Dedifferentiated amniotic fluid mesenchymal stem cell (primary cell): ENCODE results near the gene KIFAP3.
"Not testable (repeated sequence)": the region's sequence is repeated elsewhere in the genome, so short reads cannot be mapped to it uniquely, and the experiment has no call there.

Experiments
- DNase-seq: peaks from one replicate; pipeline ENCODE4 v3.0.0-alpha.2; 2016; ENCODE audit errors: extremely low spot score

Gene KIFAP3

DNA sequence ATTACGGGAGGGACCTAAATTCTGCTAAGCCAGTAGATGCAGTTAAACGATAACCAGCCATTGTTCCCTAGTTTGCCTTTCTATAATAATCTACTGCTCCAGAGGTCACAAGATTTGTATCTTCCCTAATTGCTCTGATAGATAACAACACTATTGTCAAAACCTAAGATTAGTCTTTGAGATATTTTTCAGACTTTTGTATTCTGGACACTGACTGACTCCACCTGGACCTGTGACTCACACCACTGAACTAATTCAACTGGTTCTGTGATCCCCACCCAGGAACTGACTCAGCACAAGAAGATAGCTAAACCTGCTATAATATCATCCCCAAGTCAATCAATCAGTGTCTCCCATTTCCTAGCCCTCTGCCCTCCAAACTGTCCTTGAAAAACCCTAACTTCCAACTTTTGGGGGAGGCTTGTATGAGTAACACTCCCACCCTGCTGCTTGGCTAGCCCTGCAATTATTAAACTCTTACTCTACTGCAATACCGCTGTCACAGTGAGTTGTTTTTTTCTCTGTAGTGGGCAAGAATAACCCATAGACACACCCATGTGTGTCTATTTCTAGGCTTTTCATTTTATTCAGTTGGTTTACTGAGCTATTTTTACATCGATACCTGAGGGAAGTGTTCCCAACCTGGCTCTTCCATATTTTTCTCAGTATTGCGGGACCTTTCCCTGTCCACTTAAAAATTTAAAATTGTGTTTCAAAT, 11.2 kb downstream of the KIFAP3 start:
- no peak for DNase-seq

- DNase-seq, result not testable (repeated sequence)
Measured at GRCh38 chr1:170061676-170062075, 12.8 kb downstream of the KIFAP3 start.

- not testable (repeated sequence) for DNase-seq
Measured at GRCh38 chr1:170060015-170060520, 14.4 kb downstream of the KIFAP3 start.

GRCh38 chr1:170049176-170049800, 25.2 kb downstream of the KIFAP3 start:
- no peak for DNase-seq

GRCh38 chr1:170048515-170048914, 26.0 kb downstream of the KIFAP3 start:
- DNase-seq, result no peak

- no peak for DNase-seq
Measured at GRCh38 chr1:170044187-170044586, 30.3 kb downstream of the KIFAP3 start.

DNA sequence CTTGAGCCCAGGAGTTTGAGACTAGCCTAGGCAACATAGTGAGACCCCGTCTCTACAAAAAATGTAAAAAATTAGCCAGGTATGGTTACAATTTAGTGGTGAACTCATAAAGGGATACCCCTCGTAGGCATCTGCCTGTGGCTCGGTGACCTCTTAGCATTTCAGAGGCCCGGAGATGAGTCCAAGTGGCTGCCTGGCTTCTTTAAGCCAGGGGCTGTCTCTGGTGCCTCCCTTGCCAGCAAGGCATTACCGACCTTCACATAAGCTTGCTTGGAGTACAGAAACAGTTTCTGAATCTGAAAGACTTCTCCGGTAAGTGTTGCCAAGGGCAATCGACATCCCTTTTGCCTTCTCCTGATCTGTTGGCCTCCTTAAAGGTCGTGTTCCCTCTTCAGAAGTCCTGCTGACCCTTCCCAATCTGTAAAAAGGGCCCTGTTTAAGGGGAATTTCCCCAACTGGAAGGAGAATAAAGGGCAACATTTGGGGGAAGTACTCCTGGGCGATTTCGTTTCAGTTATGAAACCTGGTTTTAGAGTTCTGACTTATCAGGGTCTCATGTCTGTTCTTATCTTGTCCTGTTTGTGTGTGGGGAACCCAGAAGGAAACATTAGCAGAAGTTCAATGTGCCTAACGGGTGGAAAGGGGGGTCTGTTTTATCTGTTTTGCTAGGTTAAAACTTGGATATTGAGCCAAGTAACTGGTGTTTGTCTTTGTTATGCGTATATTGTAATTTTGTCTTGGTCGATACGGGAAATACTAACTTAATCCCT, 32.9 kb downstream of the KIFAP3 start:
- DNase-seq, result no peak

DNA sequence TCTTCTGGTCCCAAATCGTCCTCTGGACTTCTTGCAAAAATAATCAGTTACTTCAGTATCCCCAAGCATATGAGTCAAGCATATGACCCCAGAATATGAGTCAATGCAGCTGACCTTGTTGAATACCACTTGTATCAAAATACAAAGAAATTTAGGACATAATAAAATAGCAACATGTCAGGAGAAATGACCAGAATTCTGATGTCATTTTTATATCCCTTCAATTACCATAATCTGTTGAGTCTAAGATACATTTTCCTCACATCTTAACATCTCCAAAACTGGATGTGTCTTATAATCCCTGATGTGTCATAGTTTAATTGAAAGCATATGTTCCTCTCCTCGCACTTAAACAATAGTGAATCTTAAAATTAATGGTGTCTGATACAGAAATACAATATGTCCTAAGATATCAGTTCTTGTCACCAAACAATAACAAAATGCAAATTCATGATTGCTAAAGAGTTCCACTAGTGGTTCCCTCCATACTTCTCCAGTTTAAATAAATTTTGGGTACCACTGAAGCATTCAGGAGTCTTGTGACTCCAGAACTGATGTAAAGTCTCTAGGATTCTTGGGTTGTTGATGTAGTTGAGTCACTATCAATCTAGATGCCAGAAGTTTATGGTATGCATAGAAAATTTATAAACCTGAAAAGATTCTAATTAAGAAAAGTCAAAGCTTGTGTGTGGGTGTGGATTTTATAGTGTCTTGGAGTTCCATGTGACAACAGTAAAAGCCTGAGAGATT, 41.8 kb downstream of the KIFAP3 start:
- DNase-seq, result no peak

- DNase-seq, result no peak
Measured at GRCh38 chr1:170030212-170030611, 44.3 kb downstream of the KIFAP3 start.

GRCh38 chr1:170027760-170028159, 46.7 kb downstream of the KIFAP3 start:
- DNase-seq, result no peak

GRCh38 chr1:170020859-170021258, 53.6 kb downstream of the KIFAP3 start:
- no peak for DNase-seq

- DNase-seq, result no peak
Measured at GRCh38 chr1:170017478-170017877, 57.0 kb downstream of the KIFAP3 start.

DNA sequence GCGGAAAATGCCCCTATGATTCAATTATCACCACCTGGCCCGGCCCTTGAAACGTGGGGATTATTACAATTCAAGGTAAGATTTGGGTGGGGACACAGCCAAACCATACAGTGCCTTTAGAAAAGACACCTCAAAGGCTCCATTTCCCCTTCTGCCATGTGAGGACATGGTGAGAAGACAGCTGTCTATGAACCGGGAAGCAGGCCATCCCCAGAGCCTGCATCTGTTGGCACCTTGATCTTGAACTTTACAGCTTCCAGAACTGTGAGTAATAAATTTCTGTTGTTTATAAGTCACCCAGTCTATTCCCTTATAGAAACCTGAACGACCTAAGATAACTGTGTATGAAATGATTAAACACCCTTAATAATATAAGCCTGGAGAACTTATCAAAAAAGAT, 61.6 kb downstream of the KIFAP3 start:
- no peak for DNase-seq

GRCh38 chr1:170010443-170010842, 64.1 kb downstream of the KIFAP3 start:
- DNase-seq, result peak; percentile 74

GRCh38 chr1:170009551-170009950, 64.9 kb downstream of the KIFAP3 start:
- DNase-seq, result no peak

GRCh38 chr1:170008745-170009144, 65.8 kb downstream of the KIFAP3 start:
- DNase-seq, result not testable (repeated sequence)

DNA sequence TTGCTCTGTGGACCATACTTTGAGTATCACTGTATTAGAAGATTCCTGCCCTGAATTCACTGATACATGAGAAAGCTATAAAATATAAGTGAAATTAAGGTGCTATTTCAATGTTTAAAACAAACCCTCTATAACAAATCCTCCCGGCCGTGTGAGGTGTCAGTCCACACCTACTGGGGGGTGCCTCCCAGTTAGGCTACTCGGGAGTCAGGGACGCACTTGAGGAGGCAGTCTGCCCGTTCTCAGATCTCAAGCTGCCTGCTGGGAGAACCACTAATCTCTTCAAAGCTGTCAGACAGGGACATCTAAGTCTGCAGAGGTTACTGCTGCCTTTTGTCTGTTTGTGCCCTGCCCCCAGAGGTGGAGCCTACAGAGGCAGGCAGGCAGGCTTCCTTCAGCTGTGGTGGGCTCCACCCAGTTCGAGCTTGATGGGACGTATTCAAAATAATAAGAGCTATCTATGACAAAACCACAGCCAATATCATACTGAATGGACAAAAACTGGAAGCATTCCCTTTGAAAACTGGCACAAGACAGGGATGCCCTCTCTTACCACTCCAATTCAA, 71.1 kb downstream of the KIFAP3 start:
- DNase-seq, result not testable (repeated sequence)

DNA sequence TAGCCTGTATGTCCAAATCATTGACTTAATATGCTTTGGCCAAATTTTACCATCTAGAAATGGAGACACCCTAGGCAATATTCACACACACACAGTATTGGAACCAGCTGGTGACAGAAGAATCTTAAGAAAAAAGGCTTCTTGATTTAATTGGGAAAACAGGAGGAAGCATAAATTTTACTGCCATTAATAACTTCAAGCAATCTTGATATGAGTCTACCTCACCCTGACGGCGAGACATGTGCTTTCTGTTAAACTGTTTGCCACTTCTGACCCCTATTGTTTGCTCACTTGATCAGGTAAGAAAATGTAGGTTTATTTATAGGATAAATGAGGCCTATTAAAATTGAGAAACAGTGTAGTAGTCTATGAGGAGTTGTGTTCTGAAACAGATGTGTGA, 73.2 kb downstream of the KIFAP3 start:
- no peak for DNase-seq

GRCh38 chr1:169999761-170000160, 74.7 kb downstream of the KIFAP3 start:
- DNase-seq, result no peak

GRCh38 chr1:169999331-169999741, 75.2 kb downstream of the KIFAP3 start:
- peak; percentile 24 for DNase-seq

DNA sequence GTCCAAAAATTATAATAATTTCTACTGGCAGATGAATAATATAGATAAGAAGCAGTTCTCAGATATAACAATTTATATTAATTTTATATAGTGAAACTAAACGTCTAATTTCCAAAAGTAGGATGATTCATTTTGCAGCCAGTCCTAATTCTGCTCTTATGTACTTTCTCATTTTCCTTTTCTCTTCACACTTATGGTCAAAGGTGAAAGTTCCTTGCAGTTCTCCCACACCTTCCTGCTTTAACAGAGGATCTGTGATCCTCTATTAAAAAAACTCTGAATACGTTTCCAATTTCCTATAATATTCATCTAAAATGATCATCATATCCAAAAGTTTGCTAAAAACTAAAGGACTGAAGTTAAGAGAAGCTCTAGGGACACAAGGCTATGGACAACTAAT, 78.5 kb downstream of the KIFAP3 start:
- no peak for DNase-seq

- DNase-seq, result no peak
Measured at GRCh38 chr1:169989246-169989645, 85.2 kb downstream of the KIFAP3 start.
